ENCODE results near the gene SPRN.
"Not testable (repeated sequence)": the region's sequence is repeated elsewhere in the genome, so short reads cannot be mapped to it uniquely, and the experiment has no call there.

The SPRN gene, protein sequence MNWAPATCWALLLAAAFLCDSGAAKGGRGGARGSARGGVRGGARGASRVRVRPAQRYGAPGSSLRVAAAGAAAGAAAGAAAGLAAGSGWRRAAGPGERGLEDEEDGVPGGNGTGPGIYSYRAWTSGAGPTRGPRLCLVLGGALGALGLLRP

DNA sequence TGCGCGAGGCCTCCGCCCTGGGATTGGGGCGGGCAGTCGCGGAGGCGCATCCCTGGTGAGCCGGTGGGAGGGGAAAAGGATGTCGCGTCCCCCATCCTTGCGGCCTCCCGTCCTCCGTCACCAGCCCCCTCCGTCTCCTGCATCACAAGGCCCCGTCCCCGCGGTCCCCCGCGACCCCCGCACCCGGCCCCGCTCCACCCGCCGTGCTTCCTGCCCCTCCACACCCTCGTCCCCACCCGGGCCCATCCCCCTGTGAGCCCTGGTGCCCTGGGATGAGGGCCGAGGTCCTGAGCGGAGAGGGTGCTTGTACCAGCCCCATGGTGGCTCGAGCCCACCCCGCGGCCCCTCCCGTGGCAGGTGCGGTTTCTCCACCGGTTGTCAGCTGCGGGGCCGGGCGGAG, at the start of gene SPRN:
Gene SPRN (minus strand): TSS at position 25 of the 400 bp plus-strand sequence. CDS start 944 bp downstream, outside the sequence.
- not testable (repeated sequence) for DNase-seq (ENCODE audit: low read depth in 2 of 3, low spot score in 2 of 3)

DNA sequence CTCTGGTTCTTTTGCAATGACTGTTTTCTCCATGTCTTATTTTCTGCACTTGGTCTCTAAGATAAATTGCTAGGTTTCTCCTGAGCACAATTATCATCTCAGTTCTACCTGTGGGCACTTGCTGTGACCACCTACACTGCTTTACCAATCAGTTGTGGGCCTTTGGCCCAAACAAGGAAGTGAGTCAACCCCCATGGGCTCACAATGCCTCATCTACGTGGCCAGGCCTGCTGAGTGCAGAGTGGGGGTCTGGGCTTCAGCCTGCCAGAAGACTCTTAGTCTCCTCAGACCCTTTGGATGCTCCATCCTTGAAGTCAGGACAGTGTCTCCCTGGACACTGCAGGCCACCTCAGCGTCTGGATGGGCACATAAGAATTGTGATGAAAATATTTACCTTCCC, 49.6 kb upstream of the SPRN start:
- no peak for DNase-seq (ENCODE audit: low read depth in 2 of 3, low spot score in 2 of 3)

DNA sequence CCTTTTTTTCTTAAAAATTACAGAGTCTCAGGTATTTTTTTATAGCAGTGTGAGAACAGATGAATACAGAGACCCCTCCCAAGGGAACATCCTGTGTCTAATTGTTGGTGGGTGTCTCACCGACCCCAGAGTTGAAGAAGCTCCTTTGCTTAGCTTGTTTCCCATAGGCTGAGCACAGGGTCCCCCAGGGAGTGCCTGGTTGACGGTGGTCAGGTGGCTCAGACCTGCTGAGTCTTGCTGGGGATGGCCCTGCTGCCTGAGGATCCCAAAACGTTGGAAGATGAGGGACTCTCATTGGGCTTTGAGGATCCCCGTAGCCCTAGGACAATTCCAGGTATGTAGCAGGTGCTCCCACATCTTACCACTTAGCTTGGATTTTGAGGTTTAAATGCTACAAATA, 48.8 kb upstream of the SPRN start:
- no peak for DNase-seq (ENCODE audit: low read depth in 2 of 3, low spot score in 2 of 3)

DNA sequence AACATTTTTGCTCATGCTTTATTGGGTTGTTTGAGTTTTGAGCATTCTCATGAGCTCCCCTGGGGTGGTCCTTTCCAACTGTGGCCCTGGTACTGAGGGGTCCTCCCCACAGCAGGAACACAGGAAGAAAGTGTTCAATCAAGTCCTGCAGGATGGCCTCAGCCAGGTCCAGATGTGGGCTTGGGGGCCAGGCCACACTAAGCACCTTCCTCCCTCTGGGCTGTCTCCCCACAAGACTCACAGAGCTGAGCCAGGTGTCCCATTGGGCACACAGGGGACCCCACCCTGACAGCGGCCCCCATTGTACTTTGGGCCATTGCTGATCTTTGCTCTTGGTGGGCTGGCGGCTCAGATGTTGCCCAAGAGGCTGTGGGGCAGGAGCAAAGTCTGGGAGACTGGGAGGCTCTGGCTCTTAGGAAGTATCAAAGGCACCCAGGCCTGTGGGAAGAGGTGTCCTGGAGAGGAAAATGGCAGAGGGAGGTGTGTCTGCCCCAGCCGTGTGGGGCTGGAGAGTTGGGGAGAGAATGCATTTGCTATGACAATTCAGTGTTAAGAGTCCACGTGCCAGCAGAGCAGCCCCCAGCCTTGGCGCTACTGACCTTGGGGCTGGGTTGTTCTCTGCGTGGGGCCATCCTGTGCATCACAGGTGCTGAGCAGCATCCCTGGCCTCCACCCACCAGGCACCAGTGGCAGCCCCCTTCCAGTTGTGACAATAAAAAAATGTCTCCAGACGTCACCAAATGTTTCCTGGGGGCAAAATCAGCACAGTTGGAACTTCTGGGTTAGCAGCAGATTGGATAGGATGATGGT, 47.1 kb upstream of the SPRN start:
- no peak for DNase-seq (ENCODE audit: low read depth in 2 of 3, low spot score in 2 of 3)

DNA sequence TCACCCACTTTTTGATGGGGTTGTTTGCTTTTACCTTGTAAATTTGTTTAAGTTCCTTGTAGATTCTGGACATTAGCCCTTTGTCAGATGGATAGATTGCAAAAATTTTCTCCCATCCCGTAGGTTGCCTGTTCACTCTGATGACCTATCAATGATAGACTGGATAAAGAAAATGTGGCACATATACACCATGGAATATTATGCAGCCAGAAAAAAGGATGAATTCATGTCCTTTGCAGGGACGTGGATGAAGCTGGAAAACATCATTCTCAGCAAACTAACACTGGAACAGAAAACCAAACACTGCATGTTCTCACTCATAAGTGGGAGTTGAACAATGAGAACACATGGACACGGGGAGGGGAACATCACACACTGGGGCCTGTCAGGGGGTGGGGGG, 44.8 kb upstream of the SPRN start:
- DNase-seq (ENCODE audit: low read depth in 2 of 3, low spot score in 2 of 3) = not testable (repeated sequence)

DNA sequence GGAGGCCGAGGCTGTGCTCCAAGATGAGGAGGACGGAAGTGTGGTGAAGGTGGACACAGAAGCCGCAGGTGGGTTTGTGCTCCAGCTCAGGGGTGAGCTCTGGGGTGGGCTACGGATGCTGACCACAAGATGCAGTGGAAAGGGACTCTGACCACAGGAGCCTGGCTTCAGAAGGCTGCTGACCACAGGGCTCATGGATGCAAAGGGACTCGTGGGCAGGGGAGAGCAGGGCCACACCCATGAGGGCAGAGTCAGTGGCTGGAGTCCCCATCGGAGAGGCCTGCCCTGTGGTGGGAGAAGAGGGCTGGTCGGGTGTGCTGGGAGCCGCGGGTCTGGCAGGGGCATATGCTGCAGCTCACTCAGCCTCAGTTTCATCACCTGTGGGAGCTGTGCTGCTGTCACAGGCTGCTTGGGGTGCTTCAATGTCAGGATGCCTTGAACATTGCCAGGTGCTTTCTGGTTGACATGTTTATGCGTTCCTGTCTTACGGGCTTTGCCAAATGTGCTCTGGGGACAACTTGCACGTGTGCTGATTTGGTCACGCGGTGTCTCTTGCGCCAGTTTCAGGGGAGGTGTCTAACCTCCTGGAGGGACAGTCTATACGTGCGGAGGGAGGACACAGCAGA, 43.0 kb upstream of the SPRN start:
- DNase-seq (ENCODE audit: low read depth in 2 of 3, low spot score in 2 of 3) = no peak

DNA sequence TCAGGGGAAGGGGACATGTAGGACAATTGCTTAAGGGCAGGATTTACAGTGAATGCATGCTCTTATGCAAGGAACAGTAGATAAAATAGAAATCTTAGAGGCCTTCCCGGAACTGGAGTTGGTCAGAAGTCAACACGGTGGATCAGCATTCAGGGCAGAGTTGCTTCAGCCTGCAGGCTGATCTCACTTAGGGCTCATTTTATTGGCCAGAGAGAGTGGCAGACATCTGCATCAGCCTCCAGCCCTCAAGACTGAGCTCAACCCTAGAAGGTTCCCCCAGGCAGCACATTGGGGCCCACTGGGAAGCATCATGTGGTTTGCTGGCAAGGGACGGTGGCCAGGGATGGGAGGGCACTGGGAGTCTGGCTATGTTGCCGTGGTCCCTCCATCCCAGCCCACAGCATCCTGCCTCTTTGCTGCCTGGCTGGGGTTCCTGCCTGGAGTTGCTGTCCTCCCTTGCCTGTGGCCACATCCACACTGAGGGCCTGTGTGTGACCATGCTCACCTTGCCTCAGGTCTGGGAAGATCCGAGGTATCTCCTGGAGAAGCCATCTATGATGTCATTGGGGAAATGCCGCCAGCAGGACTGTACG, 42.4 kb upstream of the SPRN start:
- no peak for DNase-seq (ENCODE audit: low read depth in 2 of 3, low spot score in 2 of 3)

DNA sequence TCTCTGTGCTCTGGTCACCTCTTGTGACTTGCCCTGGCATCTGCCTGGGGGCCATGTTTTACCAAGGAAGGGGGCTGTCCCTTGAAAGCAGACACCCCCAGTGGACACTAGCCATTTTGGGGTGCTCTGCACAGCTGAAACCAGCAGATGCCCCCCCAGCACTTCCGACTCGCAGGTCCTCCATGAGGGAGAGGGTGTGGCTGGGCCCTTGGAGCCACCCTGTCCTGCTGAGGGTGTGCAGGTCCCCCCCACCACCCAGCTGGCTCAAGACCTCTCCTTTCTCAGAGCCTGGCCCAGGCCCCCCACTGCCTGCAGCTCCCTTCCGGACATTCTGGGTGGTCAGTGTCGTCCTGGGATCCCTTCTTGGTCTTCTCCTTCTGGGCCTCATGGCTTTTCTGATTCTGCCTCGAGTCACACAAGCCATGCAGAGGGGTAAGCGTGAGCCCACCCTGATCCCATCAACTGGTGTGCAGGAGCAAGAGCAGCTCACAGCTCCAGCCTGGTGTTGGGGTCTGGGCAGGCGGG, 41.6 kb upstream of the SPRN start:
- DNase-seq (ENCODE audit: low read depth in 2 of 3, low spot score in 2 of 3) = no peak

DNA sequence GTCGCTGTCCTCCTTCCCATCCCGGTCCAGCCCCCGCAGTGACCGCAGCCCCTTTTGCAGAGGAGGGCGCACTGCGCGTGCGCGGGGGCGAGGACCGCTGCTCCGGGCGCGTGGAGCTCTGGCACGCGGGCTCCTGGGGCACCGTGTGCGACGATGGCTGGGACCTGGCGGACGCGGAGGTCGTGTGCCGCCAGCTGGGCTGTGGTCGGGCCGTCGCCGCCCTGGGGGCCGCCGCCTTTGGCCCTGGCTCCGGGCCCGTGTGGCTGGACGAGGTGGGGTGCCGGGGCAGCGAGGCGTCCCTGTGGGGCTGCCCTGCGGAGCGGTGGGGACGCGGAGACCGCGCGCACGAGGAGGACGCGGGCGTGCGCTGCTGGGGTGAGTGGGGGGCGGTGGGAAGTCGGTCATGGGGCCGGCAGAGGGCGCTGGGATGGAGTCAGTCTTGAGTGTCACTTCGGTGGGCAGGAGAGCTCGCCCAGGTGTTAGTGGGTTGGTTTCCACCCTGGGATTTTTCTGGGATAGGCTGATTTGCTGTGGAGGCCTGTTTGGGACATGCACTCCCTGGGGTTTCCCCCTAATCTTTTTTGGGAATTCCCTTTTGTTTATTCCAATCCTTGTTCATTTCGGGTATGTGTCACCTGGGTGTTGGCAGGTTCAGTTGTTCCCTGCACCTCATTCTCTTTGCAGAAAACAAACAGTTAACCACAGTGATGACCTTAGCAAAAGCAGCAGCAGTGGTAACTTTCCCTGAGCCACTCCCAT, 40.9 kb upstream of the SPRN start:
- DNase-seq (ENCODE audit: low read depth in 2 of 3, low spot score in 2 of 3) = no peak

DNA sequence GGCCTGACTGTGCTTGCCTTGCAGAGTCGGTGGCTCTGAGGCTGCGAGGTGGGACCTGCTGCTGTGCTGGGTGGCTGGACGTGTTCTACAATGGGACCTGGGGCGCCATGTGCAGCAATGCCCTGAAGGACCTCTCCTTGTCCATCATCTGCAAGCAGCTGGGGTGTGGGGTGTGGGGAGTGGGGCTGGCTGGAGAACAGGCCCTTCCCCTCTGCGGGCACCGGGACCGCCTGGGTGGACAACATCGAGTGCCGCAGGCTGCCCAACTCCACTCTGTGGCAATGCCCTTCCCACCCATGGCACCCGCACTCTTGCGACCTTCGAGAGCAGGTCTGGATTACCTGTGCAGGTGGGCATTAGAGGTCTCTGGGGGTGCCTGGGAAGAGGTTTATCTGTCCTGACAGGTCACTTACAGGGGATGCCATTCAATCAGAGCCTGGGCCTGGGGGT, 40.2 kb upstream of the SPRN start:
- no peak for DNase-seq (ENCODE audit: low read depth in 2 of 3, low spot score in 2 of 3)

DNA sequence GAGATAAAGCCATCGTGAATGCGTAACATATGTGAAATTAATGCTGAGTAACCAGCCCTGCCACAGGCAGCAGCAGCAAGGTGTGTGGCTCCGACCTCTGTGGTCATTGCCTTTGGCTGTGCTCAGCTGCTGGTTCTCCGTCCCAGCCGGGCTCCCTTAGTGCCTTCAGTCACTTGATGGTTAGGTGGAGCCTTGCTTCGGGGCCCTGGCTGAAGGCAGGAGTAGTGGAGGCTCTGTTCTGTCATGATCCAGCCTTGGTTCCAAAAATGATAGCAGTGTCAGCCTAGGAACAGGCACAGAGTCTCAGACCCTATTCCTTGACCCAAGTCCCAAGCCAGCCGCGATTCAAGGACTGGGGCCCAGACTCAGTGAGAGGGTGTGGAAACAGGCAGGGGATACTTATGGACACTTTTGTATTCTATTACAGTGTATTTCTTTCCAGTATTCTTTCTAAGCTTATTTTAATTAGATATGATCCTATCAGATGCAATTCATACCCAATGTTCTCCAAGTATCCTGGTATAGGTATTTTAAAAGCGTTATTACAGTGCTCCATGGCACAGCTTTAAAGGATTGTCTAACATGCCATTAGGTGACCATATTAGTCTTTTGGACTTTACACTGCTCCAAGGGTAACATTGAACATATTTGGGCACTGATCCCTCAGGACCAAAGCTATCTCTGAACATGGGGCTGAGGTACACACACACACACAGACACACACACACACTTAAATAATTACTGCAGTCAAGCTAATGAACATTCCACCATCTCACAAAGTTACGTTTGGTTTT, 38.3 kb upstream of the SPRN start:
- no peak for DNase-seq (ENCODE audit: low read depth in 2 of 3, low spot score in 2 of 3)

DNA sequence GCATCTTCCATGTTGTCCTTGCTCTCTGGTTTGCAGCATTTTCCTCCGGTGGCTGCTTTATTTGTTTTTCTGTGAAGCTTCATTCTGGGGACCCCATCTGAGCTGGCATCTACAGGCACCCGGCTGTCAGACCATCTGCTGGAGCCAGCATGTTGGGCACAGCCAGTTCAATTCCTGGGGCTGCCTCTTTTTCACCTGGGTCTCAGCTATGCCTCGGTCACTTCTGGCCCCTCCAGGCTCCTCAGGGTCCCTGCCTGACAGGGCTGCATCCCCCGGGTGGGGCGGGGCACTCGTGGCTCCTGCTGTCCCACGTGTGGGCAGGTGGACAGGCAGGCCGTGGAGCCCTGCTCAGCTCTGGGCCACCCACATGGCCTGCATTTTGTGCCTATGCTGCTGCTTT, 37.4 kb upstream of the SPRN start:
- DNase-seq (ENCODE audit: low read depth in 2 of 3, low spot score in 2 of 3) = no peak

DNA sequence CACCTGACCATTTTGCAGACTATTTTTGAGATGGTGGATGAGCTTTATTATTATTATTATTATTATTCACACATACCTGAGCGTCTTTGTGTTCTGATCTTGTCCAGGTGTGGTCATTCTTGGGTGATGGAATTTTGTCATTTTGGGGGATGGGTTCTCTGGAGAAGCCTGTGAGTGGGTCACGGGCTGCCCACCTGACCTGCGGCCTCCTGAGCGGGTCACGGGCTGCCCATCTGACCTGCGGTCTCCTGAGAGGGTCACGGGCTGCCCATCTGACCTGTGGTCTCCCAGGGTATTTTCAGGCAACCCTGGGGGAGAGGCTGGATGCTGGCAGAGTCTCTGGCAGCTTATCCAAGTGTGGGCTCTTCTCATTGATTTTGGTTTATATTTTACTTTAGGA, 36.6 kb upstream of the SPRN start:
- no peak for DNase-seq (ENCODE audit: low read depth in 2 of 3, low spot score in 2 of 3)

DNA sequence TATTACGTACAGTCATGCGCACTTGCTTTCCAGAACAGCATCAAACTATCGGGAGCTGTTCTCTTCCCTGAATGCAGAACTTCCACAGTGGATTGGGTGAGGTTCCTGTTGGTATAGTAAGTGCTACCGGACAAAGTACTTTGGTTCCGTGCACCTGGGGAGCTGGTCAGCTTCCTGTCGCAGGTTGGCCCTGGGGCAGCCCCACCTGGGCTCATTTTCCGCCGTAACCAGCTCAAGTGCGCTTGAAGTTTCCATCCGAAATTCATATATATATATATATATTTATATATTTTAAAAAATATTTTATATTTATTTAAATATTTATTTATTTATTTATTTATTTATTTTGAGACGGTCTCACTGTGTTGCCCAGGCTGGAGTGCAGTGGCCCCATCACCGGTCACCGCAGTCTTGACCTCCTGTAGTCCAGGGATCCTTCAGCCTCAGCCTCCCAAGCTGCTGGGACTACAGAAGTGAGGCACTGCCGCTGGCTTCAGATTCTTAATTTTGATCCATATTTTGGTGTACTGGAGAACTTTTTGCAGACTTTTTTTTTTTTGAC, 35.9 kb upstream of the SPRN start:
- DNase-seq (ENCODE audit: low read depth in 2 of 3, low spot score in 2 of 3) = no peak

DNA sequence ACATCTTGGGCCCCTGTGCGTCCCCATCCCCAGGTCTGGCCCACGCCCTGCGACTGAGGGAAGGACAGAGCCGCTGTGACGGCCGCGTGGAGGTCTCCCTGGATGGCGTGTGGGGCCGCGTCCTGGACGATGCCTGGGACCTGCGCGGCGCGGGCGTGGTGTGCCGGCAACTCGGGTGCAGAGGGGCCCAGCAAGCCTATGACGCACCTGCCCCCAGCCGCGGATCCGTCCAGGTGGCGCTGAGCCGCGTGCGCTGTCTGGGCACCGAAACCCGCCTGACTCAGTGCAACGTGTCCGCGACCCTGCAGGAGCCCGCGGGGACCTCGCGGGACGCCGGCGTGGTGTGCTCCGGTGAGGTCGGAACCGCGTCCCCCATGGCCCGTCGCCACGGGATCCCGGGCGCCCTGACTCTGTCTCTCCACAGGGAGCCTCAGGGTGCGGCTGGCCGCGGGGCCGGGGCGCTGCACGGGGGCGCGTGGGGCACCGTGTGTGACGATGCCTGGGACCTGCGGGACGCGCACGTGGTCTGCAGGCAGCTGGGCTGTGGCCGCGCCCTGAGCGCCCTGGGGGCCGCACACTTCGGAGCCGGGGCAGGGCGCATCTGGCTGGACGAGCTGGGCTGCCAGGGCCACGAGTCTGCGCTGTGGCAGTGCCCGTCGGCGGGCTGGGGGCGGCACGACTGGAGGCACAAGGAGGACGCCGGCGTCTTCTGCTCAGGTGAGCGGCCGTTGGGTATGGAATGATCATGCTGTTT, 35.2 kb upstream of the SPRN start:
- no peak for DNase-seq (ENCODE audit: low read depth in 2 of 3, low spot score in 2 of 3)

DNA sequence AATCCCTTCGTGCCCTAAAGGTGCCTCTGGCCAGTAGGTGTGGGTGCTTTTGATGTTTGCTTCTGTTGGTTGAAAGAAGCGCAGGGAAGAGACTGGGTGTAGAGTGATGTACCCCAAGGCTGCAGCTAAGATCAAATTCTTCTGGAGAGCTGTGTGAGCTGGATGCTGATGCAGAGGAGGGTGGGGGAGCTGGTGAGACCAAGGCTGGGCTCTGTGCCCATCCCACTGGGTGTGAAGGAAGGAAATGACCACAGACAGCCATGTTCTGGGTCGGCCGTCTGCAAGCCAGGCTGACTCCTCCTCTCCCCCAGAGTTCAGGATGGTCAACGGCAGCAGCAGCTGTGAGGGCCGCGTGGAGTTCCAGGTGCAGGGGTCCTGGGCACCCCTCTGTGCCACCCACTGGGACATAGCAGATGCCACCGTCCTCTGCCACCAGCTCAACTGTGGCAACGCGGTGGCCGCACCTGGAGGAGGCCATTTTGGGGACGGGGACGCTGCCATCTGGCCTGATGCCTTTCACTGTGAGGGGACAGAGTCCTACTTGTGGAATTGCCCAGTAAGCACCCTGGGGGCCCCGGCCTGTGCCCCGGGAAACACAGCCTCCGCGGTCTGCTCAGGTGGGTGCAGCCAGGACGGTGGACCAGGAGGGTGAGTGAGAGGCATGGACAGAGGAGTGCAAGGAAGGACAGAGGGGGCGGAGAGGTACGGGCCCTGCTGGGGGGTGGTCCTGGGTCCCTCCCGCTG, 34.5 kb upstream of the SPRN start:
- no peak for DNase-seq (ENCODE audit: low read depth in 2 of 3, low spot score in 2 of 3)

DNA sequence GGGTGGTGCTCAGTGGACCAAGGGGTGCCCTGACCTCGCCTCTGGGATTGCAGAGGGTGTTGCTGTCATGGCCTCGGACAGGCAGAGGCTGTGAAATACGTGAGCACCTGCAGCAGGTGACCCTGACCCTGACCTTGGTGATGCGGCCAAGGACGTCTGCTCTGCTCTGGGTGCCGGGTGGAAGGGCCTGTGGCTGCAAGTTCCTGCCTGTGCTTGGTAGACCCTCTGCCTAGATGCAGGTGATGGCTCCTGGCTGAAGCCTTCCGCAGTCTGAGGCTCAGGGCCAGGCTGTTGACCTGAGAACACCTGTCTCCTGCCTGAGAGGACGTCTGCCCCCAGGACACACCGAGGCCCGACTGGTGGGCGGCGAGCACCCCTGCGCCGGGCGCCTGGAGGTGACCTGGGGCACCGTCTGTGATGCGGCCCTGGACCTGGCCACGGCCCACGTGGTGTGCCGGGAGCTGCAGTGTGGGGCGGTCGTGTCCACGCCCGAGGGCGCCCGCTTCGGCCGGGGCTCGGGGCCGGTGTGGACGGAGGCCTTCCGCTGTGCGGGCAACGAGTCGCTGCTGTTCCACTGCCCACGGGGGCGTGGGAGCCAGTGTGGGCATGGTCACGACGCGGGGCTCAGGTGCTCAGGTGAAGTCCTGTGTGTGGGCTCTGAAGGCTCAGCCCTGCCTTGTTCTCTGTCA, 33.7 kb upstream of the SPRN start:
- no peak for DNase-seq (ENCODE audit: low read depth in 2 of 3, low spot score in 2 of 3)
